ENCODE data around the gene FYCO1. TPM values are rescaled to one million over a fixed set of nuclear protein-coding genes. Genes with fewer than 3 reads are reported as not detected.

FYCO1 gene
- polyA plus RNA-seq, 2 of the 4 experiments (the other 2 are of a cell fraction), result 3.7 to 4.4 TPM

GRCh38 chr3:45979378-45979777 lies 16.2 kb downstream of the FYCO1 start:
- FAIRE-seq (no peak), ATAC-seq (no peak), DNase-seq (ENCODE audit: low read depth in 1 of 2, low spot score in 1 of 2) (no peak)
- CTCF ChIA-PET, result interaction anchor here (1.2 kb wide), 1 partner anchor 11 kb away, joined by 5 read pairs; no protein-coding TSS in a partner anchor
- no peaks in the 10 kb centered on the region for H3K9me3 ChIP-seq
- POLR2A ChIA-PET, result no interaction called here
- H3K4me2 ChIP-seq, result no peak overlapping the region
- TF ChIP-seq RNF2 (IDR thresholded peaks at IDR 0.05; ENCODE audit: borderline replicate concordance, low read depth) (no peak), E2F6 (IDR thresholded peaks at IDR 0.05; ENCODE audit: borderline replicate concordance, low read depth) (no peak), HOXB5 (CRISPR knock-in tag; IDR thresholded peaks at IDR 0.05) (no peak), SREBF2 (IDR thresholded peaks at IDR 0.05) (no peak), FOSL2 (IDR thresholded peaks at IDR 0.05) (no peak), FOSL2 (CRISPR knock-in tag; IDR thresholded peaks at IDR 0.05) (no peak), USF2 (IDR thresholded peaks at IDR 0.05) (no peak), BCL3 (IDR thresholded peaks at IDR 0.05) (no peak), RARB (CRISPR knock-in tag; IDR thresholded peaks at IDR 0.05) (no peak), RFX5 (IDR thresholded peaks at IDR 0.05) (no peak)
- no peaks in the 10 kb centered on the region for H3K4me1 ChIP-seq
- no peak overlapping the region for H3K27ac ChIP-seq
- no peak overlapping the region for H3K4me3 ChIP-seq
- WGBS (ENCODE audit: missing lambda C conversion rate), result 96% methylated on average over 4 of the region's 4 CpGs

- Histone ChIP-seq H3K4me2 (no peak overlapping the region), H3K27ac (no peak overlapping the region), H3K9me3 (no peaks in the 10 kb centered on the region), H3K4me1 (peaks cover under 1% of the 10 kb centered on the region; the same call in 1 of the 3 replicates), H3K4me3 (no peak overlapping the region)
- WGBS (ENCODE audit: missing lambda C conversion rate), result 93% methylated on average over 5 of the region's 5 CpGs
- CTCF ChIA-PET, result no interaction called here
- TF ChIP-seq CHD4 (IDR thresholded peaks at IDR 0.05; ENCODE audit: borderline replicate concordance) (no peak), HOXA7 (CRISPR knock-in tag; IDR thresholded peaks at IDR 0.05) (no peak), HES2 (IDR thresholded peaks at IDR 0.05) (no peak), HOXB5 (CRISPR knock-in tag; IDR thresholded peaks at IDR 0.05) (no peak), BCL3 (IDR thresholded peaks at IDR 0.05) (no peak), RFX5 (IDR thresholded peaks at IDR 0.05) (no peak), FOXS1 (CRISPR knock-in tag; IDR thresholded peaks at IDR 0.05) (no peak), ELK1 (IDR thresholded peaks at IDR 0.05; ENCODE audit: low read depth, low read length) (no peak)
- DNase-seq (ENCODE audit: low read depth in 1 of 2, low spot score in 1 of 2) (no peak), FAIRE-seq (no peak), ATAC-seq (no peak)
- POLR2A ChIA-PET, result no interaction called here
These were observed 17.4 kb downstream of the FYCO1 start for GRCh38 chr3:45978006-45978761.

Measured in A549 (cell line).